H1 (cell line): ENCODE results near the gene TBC1D2B. TPM values are rescaled to one million over a fixed set of nuclear protein-coding genes. Genes with fewer than 3 reads are reported as not detected.

ENCODE experiments used
- ASH2L ChIP-seq: fragments of 200-600, 300-600 bp; sonication (generic); IDR thresholded peaks from one replicate; pipeline ENCODE4 v1.7.1; 2017; ENCODE audit warnings: low read length
- BCL11A ChIP-seq, 2 experiments: IDR thresholded peaks; one replicate each; pipeline ENCODE4 v1.6.1; 2011; ENCODE audit warnings: low read depth in 2 of 2, low read length in 2 of 2, mild to moderate bottlenecking in 2 of 2
- EZH2 ChIP-seq: fragments of 200-600 bp; sonication (generic); IDR thresholded peaks from 2 replicates; pipeline ENCODE4 v1.7.1; 2012; ENCODE audit warnings: low read depth, mild to moderate bottlenecking, moderate library complexity, low read length, inconsistent platforms; ENCODE audit not compliant: severe bottlenecking
- KDM5A ChIP-seq: fragments of 200-600 bp; IDR thresholded peaks from 2 replicates; pipeline ENCODE4 v1.7.1; 2012; ENCODE audit warnings: mild to moderate bottlenecking, low read length, inconsistent platforms, mixed read lengths
- RFX5 ChIP-seq: IDR thresholded peaks from 2 replicates; pipeline ENCODE4 v1.6.1; 2011; ENCODE audit warnings: low read depth, low read length, improper control_type of control experiment, borderline replicate concordance
- polyA plus RNA-seq, 7 experiments: library from polyadenylated mRNA; depleted of rRNA in 3 of 7; stranded (reverse) in 5 of 7; unstranded in 2 of 7; fragments of >200 nt in 5 of 7; fragments of 200-250 nt in 2 of 7; gene quantifications; 1 replicate in 5 of 7; 2 replicates in 1 of 7; 4 replicates in 1 of 7; pipeline versions ENCODE4 v1.2.1 to v1.2.3, GENCODE V29; 2011 to 2013; ENCODE audit warnings: missing spikeins in 2 of 7, mixed read lengths in 2 of 7
- total RNA-seq: library from RNA; stranded (reverse); fragmentation: NEBNext Ultra II Directional; extraction: Animal tissue kit (Norgen Biotek cat#: 25700); gene quantifications from 2 replicates; pipeline ENCODE4 v1.2.1, GENCODE V29; 2021

The TBC1D2B gene
- total and polyA plus RNA-seq, 2 of the 8 experiments (the other 6 are each of a cell fraction or from before 2014, with no cell fraction given), result 11.9 to 19.5 TPM

DNA sequence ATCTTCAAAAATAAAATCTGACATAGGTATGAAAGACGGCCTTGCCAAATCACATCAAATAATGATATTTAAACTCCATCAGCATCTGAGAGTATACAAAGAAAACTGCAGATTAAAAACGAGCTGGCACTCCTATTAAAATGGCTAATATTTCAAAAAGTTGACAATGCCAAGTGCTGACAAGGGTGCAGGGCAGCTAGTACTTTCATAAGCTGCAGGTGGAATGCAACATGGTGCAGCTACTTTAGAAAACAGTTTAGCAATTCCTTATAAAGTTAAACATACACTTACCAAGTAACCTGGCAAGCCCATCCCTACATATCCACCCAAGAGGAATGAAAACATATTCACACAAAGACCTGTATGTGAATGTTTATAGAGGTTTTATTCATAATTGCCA, 23.0 kb downstream of the TBC1D2B start (continued):
- TF ChIP-seq EZH2 (no peak), KDM5A (no peak), BCL11A (IDR thresholded peaks at IDR 0.05; ENCODE audit: low read depth in 2 of 2, low read length in 2 of 2) (no peak), RFX5 (no peak), ASH2L (no peak)
